Heart right ventricle (tissue), 16 donors: ENCODE measurements around the gene SEC16A. TPM values are rescaled to one million over a fixed set of nuclear protein-coding genes. Genes with fewer than 3 reads are reported as not detected.

Experiments
- ATAC-seq, 8 donors: fragments of 200-7000 bp; cut with Tn5 transposase; one replicate each; pipeline ENCODE4 v1.9.1; 2020; ENCODE audit warnings: mild to moderate bottlenecking in 8 of 8, moderate library complexity in 8 of 8, moderate number of reproducible peaks in 1 of 8
- DNase-seq, 2 donors: peaks; one replicate each; pipeline ENCODE4 v3.0.0-alpha.2; 2020
- H3K27ac ChIP-seq, 10 donors: fragments of 200-600 bp; sonication (generic) in 2 of 10; one replicate each; pipeline versions ENCODE4 v1.5.0 to v1.8.0; 2020 to 2022; ENCODE audit warnings: mild to moderate bottlenecking in 3 of 10
- H3K27me3 ChIP-seq, 7 donors: fragments of 200-600 bp; one replicate each; pipeline ENCODE4 v1.8.0; 2021 to 2022; ENCODE audit warnings: mild to moderate bottlenecking in 2 of 7
- H3K36me3 ChIP-seq, 9 donors: fragments of 200-600 bp; sonication (generic) in 1 of 9; one replicate each; pipeline versions ENCODE4 v1.5.0 to v1.8.0; 2020 to 2022; ENCODE audit warnings: mild to moderate bottlenecking in 2 of 9
- H3K4me1 ChIP-seq, 9 donors: fragments of 200-600 bp; sonication (generic) in 1 of 9; one replicate each; pipeline versions ENCODE4 v1.5.0 to v1.8.0; 2020 to 2022; ENCODE audit warnings: mild to moderate bottlenecking in 4 of 9
- H3K4me3 ChIP-seq, 10 donors: fragments of 200-600 bp; sonication (generic) in 2 of 10; one replicate each; pipeline versions ENCODE4 v1.5.0 to v1.8.0; 2020 to 2022; ENCODE audit warnings: mild to moderate bottlenecking in 7 of 10, moderate library complexity in 2 of 10
- H3K9me3 ChIP-seq, 11 donors: fragments of 200-600 bp in 10 of 11; sonication (generic) in 2 of 11; one replicate each; pipeline versions ENCODE4 v1.5.0 to v1.8.0; 2013 to 2022; ENCODE audit warnings: mild to moderate bottlenecking in 2 of 11, control low read depth in 1 of 11, moderate library complexity in 1 of 11
- WGBS, 2 donors: extraction: QIAGEN DNeasy Blood & Tissue Kit; methylation state at CpG; one replicate each; pipeline ENCODE4 v1.1.7; 2013; ENCODE audit warnings: inconsistent platforms in 1 of 2; 5-methylcytosine and 5-hydroxymethylcytosine counted together
- intact Hi-C, 10 donors: fragments of 100-400 bp; cut with DNase I; formaldehyde crosslinking; loops; one replicate each; pipeline versions ENCODE4 v1.11.1 to v1.14.2; 2022
- microRNA-seq, 2 donors: library from miRNA; unstranded; fragments of <30 nt; microRNA quantifications; one replicate each; pipeline ENCODE4 v1.2.0, GENCODE V29; 2021
- polyA plus RNA-seq, 2 donors: library from polyadenylated mRNA; stranded (reverse); fragments of 200-250 nt; gene quantifications; one replicate each; pipeline ENCODE4 v1.2.3, GENCODE V29; 2013
- total RNA-seq, 10 donors: library from RNA; stranded (reverse); fragmentation: NEBNext Ultra II Directional in 3 of 10; extraction: Animal tissue kit (Norgen Biotek cat#: 25700) in 3 of 10; gene quantifications; one replicate each; pipeline versions ENCODE4 v1.2.1 to v1.2.4, GENCODE V29; 2021 to 2023
- TF ChIP-seq, protein P1 (sequence below), 9 donors: fragments of 200-600 bp; sonication (generic) in 2 of 9; IDR thresholded peaks; one replicate each; pipeline versions ENCODE4 v1.5.0 to v1.8.0; 2021 to 2022; ENCODE audit warnings: antibody characterized with exemption in 9 of 9, mild to moderate bottlenecking in 5 of 9, moderate library complexity in 1 of 9
- donor health status: Arrhythmogenic right ventricular cardiomyopathy.
- donor health status: ischemic (EF 13 %, LVEDD 7.1; RV severe dilation, severe dysfunction).
- donor health status: healthy with polysubstance abuse.
- donor health status: DM: no; HTN: yes; CAD: no.
- donor health status: DM: no; HTN: no; CAD: no.
- donor health status: ischemic (EF 25% LVEDD 6.9; RV normal size, moderate dysfunction).
- donor health status: ischemic (EF 25% LVEDD 5.7; RV mildly dilated, moderate dysfunction).
- donor health status: healthy.
- donor health status: DM: yes; HTN: yes; CAD: no.
- donor health status: Ischemic cardiomyopathy.
- donor health status: ischemic (EF 35%, LVEDD 5.7; RV mildly dilated, moderate dysfunction).
- donor health status: nonischemic (EF 11% LVEDD 7.7; RV severe dilation, severe dysfunction).
- donor health status: DM: yes; HTN: yes; CAD: no.
- donor health status: PGD.
- donor health status: ischemic (EF 29% LVEDD 5.4; RV normal size, mild dysfunction).
- donor health status: nonischemic (EF 23%, LVEDD 6.1; RV moderate dilation, normal function).

SEC16A gene
- total and polyA plus RNA-seq, 12 donors: 21.9 to 35.9 (median 28.6) TPM

DNA sequence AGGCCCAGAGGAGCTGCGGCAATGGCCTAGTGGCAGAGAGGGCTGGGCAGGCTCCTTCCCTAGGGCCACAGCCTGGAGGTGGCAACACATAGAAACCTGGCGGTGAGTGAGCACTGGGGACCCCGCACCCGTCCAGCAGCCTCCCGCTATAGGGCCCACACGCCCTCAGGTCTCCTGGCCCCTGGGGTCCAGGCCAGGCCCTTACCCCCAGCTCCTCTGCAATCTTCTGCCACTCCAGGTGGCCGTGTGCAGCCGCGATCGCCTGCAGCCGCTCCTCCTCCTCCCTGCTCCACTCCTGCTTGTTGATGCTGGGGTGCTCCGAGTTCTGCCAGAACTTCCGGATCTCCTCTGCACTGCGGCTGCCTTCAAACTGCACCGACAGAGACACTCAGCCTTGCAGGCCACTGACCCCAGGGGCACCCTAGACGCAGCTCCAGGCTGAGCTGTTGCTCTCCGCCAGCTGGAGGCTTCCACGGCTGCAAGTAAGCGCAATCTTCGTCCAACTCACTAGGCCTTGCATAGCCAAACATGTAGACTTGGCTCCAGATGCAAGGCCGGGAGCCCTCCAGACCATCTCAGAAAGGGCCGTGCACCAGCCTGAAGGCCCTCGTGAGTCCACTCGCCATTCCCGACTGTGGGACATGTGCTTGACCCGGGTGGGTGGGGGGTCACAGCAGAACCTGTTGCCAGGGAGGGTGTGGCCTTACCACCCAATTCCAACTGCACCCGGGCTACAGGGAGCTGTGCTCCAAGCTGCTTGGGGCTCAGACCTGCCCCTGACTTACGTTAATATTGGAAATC is 90.9 kb downstream of the SEC16A start:
- no peaks in the 10 kb centered on the region for H3K9me3 ChIP-seq
- 89 to 92% methylated on average over 28 of the region's 28 CpGs for WGBS, 2 donors
- TF ChIP-seq, protein P1, sequence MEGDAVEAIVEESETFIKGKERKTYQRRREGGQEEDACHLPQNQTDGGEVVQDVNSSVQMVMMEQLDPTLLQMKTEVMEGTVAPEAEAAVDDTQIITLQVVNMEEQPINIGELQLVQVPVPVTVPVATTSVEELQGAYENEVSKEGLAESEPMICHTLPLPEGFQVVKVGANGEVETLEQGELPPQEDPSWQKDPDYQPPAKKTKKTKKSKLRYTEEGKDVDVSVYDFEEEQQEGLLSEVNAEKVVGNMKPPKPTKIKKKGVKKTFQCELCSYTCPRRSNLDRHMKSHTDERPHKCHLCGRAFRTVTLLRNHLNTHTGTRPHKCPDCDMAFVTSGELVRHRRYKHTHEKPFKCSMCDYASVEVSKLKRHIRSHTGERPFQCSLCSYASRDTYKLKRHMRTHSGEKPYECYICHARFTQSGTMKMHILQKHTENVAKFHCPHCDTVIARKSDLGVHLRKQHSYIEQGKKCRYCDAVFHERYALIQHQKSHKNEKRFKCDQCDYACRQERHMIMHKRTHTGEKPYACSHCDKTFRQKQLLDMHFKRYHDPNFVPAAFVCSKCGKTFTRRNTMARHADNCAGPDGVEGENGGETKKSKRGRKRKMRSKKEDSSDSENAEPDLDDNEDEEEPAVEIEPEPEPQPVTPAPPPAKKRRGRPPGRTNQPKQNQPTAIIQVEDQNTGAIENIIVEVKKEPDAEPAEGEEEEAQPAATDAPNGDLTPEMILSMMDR (IDR thresholded peaks at IDR 0.05): no peak
- H3K4me3 ChIP-seq: no peak overlapping the region
- DNase-seq: no peak
- no peak overlapping the region for H3K27ac ChIP-seq
- peaks cover 6 to 100% (median 74%) of the 10 kb centered on the region in 9 donors for H3K36me3 ChIP-seq
- intact Hi-C loops: no loop called here
- no peaks in the 10 kb centered on the region for H3K4me1 ChIP-seq
- no peaks in the 10 kb centered on the region for H3K27me3 ChIP-seq
- no peak for ATAC-seq

Small RNA genes within 50 kb of the gene (microRNA-seq; reads per million reads assigned to microRNA genes)
- 0 to 0.51 reads per million in 2 donors for gene MIR4673

Other genes with a start within 250 kb of the SEC16A start
- gene QSOX2, start 237.2 kb downstream of the SEC16A start, total RNA-seq: 1 to 10 TPM; 4.6 to 9.1 (median 7.7) TPM
- 1 to 10 TPM; 5.6 to 8.6 TPM for gene QSOX2, start 237.2 kb downstream of the SEC16A start, polyA plus RNA-seq
- under 1 TPM in 3 of 10 donors, not detected in 7; 0.02 to 0.04 (median 0.03) TPM for gene CCDC187, start 178.9 kb downstream of the SEC16A start, total RNA-seq
- under 1 TPM in 1 of 2 donors, not detected in 1; 0.07 TPM for gene CCDC187, start 178.9 kb downstream of the SEC16A start, polyA plus RNA-seq
- gene GPSM1, start 155.5 kb downstream of the SEC16A start, total RNA-seq: 10 to 100 TPM; 19.4 to 50.2 (median 24.8) TPM
- 10 to 100 TPM; 26.2 to 87.8 TPM for gene GPSM1, start 155.5 kb downstream of the SEC16A start, polyA plus RNA-seq
- 10 to 100 TPM; 23.3 to 39.5 (median 30.7) TPM for gene DNLZ, start 119.3 kb downstream of the SEC16A start, total RNA-seq
- 10 to 100 TPM; 37.0 to 49.2 TPM for gene DNLZ, start 119.3 kb downstream of the SEC16A start, polyA plus RNA-seq
- gene CARD9, start 109.4 kb downstream of the SEC16A start, total RNA-seq: 1 to 10 TPM in 5 of 10 donors, under 1 TPM in 4, not detected in 1; 0.21 to 2.0 (median 1.1) TPM
- gene CARD9, start 109.4 kb downstream of the SEC16A start, polyA plus RNA-seq: 1 to 10 TPM; 1.3 to 1.6 TPM
- 1 to 10 TPM; 3.4 to 6.1 (median 4.7) TPM for gene SNAPC4, start 82.9 kb downstream of the SEC16A start, total RNA-seq
- gene SNAPC4, start 82.9 kb downstream of the SEC16A start, polyA plus RNA-seq: 1 to 10 TPM; 3.0 to 8.3 TPM
- gene ENTR1, start 72.4 kb downstream of the SEC16A start, total RNA-seq: 10 to 100 TPM; 11.5 to 26.9 (median 14.9) TPM
- 10 to 100 TPM; 21.4 to 23.7 TPM for gene ENTR1, start 72.4 kb downstream of the SEC16A start, polyA plus RNA-seq
- gene PMPCA, start 72.4 kb downstream of the SEC16A start, total RNA-seq: 10 to 100 TPM; 59.3 to 85.2 (median 75.4) TPM
- 10 to 100 TPM; 63.5 to 77.2 TPM for gene PMPCA, start 72.4 kb downstream of the SEC16A start, polyA plus RNA-seq
- 10 to 100 TPM in 3 of 10 donors, 1 to 10 TPM in 7; 7.4 to 12.5 (median 9.3) TPM for gene INPP5E, start 43.2 kb downstream of the SEC16A start, total RNA-seq
- 10 to 100 TPM in 1 of 2 donors, 1 to 10 TPM in 1; 6.6 to 16.8 TPM for gene INPP5E, start 43.2 kb downstream of the SEC16A start, polyA plus RNA-seq
- gene NOTCH1, start 63.0 kb upstream of the SEC16A start, total RNA-seq: 10 to 100 TPM; 12.0 to 27.0 (median 21.8) TPM
- 10 to 100 TPM in 1 of 2 donors, 1 to 10 TPM in 1; 7.3 to 14.5 TPM for gene NOTCH1, start 63.0 kb upstream of the SEC16A start, polyA plus RNA-seq
- 100 to 1,000 TPM in 5 of 10 donors, 10 to 100 TPM in 5; 68.6 to 115 (median 99.6) TPM for gene EGFL7, start 179.9 kb upstream of the SEC16A start, total RNA-seq
- 100 to 1,000 TPM; 160 to 377 TPM for gene EGFL7, start 179.9 kb upstream of the SEC16A start, polyA plus RNA-seq
- gene AGPAT2, start 204.4 kb upstream of the SEC16A start, total RNA-seq: 10 to 100 TPM; 48.1 to 83.3 (median 58.4) TPM
- gene AGPAT2, start 204.4 kb upstream of the SEC16A start, polyA plus RNA-seq: 100 to 1,000 TPM in 1 of 2 donors, 10 to 100 TPM in 1; 97.2 to 195 TPM
- gene DIPK1B, start 229.5 kb upstream of the SEC16A start, total RNA-seq: 10 to 100 TPM; 15.7 to 26.1 (median 17.9) TPM
- 10 to 100 TPM; 24.8 to 37.9 TPM for gene DIPK1B, start 229.5 kb upstream of the SEC16A start, polyA plus RNA-seq